Smooth muscle cell (in vitro differentiated cells): Measurements from ENCODE around the gene LARGE2. TPM values are rescaled to one million over a fixed set of nuclear protein-coding genes. Genes with fewer than 3 reads are reported as not detected.
A peak's percentile ranks its signal among the peaks of the same experiment; 100 is the strongest.

Experiments
- DNase-seq: peaks from one replicate; lab custom pipeline; 2025; ENCODE audit not compliant: unreplicated experiment; lab: John Stamatoyannopoulos, UW
- H2AFZ ChIP-seq: fragments of 200-600 bp; sonication (generic); 2 replicates; pipeline ENCODE4 v1.6.0; 2016; ENCODE audit warnings: antibody characterized with exemption, low read depth, mild to moderate bottlenecking
- H3F3A ChIP-seq: fragments of 200-600 bp; sonication (generic); 2 replicates; pipeline ENCODE4 v1.6.0; 2017; ENCODE audit warnings: antibody characterized with exemption, low read depth
- H3K27ac ChIP-seq: fragments of 200-600 bp; sonication (generic); 2 replicates; pipeline ENCODE4 v1.5.1; 2016; ENCODE audit warnings: low read depth, mild to moderate bottlenecking
- H3K27me3 ChIP-seq: fragments of 200-600 bp; sonication (generic); 2 replicates; pipeline ENCODE4 v1.6.1; 2016; ENCODE audit warnings: low read depth, mild to moderate bottlenecking
- H3K36me3 ChIP-seq: fragments of 200-600 bp; sonication (generic); 2 replicates; pipeline ENCODE4 v1.5.1; 2016; ENCODE audit warnings: low read depth
- H3K4me1 ChIP-seq: fragments of 200-600 bp; sonication (generic); 2 replicates; pipeline ENCODE4 v1.5.1; 2016; ENCODE audit warnings: low read depth
- H3K4me2 ChIP-seq: fragments of 200-600 bp; sonication (generic); 2 replicates; pipeline ENCODE4 v1.6.0; 2016; ENCODE audit warnings: mild to moderate bottlenecking
- H3K4me3 ChIP-seq: fragments of 200-600 bp; sonication (generic); 2 replicates; pipeline ENCODE4 v1.5.1; 2016; ENCODE audit warnings: mild to moderate bottlenecking
- H3K79me2 ChIP-seq: fragments of 200-600 bp; sonication (generic); 2 replicates; pipeline ENCODE4 v1.6.0; 2016; ENCODE audit warnings: low read depth, mild to moderate bottlenecking
- H3K9ac ChIP-seq: fragments of 200-600 bp; sonication (generic); 2 replicates; pipeline ENCODE4 v1.6.0; 2016; ENCODE audit warnings: low read depth
- H3K9me3 ChIP-seq: fragments of 200-600 bp; sonication (generic); replicated peaks from 2 replicates; pipeline ENCODE4 v1.5.1; 2016; ENCODE audit warnings: low read depth
- H4K20me1 ChIP-seq: fragments of 200-600 bp; sonication (generic); 2 replicates; pipeline ENCODE4 v1.6.0; 2016; ENCODE audit warnings: low read depth
- WGBS: methylation state at CpG from one replicate; pipeline ENCODE4 v1.1.7; 2016; ENCODE audit warnings: low lambda C conversion rate; 5-methylcytosine and 5-hydroxymethylcytosine counted together
- polyA plus RNA-seq: library from polyadenylated mRNA; unstranded; fragments of >200 nt; fragmentation: Nextera tagmentation; extraction: Ambion mirVana; gene quantifications from 2 replicates; pipeline ENCODE4 v1.2.1, GENCODE V29; 2016
- total RNA-seq: library from RNA; depleted of rRNA; stranded (reverse); fragments of >200 nt; gene quantifications from 2 replicates; pipeline ENCODE4 v1.2.3, GENCODE V29; 2014
- TF ChIP-seq, protein P1 (sequence below): fragments of 200-600 bp; sonication (generic); IDR thresholded peaks from 2 replicates; pipeline ENCODE4 v1.5.1; 2017; ENCODE audit warnings: borderline replicate concordance, mild to moderate bottlenecking, antibody characterized with exemption; ENCODE audit not compliant: insufficient read depth, poor library complexity, severe bottlenecking

Gene LARGE2
- total and polyA plus RNA-seq, 2 experiments from 2014 or later: 0.40 to 0.46 TPM

DNA sequence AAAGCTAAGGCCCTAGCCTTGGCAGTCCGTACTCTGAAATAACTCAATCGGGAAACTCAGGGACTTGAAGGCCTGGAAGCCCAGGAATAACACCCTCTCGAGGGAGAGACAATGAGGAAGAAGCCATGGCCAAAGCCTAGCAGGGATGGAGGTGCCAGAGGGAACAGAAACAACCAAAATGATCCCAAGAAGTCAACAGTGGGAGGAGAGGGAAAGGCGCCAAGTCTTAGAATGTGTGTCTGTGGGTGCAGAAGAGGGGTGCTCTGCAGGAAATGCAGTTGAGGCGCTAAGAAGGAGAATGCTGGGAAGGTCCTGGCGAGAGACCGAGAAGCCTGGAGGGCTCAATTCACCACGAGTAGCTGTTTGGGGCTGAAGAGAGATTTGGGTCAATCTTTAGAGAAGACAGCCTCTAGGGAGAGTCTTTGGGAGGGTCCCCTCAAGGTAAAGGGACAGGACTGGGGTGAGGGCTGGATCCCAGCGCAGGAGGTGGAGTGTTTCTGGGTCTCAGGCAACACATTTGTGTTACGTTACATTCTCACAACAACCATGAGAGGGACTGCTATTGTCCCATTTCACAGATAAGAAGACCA, 37.8 kb upstream of the LARGE2 start:
- H3K9me3 ChIP-seq: no peaks in the 10 kb centered on the region
- DNase-seq: no peak
- peak overlapping the region; percentile 74 for H3K4me2 ChIP-seq

DNA sequence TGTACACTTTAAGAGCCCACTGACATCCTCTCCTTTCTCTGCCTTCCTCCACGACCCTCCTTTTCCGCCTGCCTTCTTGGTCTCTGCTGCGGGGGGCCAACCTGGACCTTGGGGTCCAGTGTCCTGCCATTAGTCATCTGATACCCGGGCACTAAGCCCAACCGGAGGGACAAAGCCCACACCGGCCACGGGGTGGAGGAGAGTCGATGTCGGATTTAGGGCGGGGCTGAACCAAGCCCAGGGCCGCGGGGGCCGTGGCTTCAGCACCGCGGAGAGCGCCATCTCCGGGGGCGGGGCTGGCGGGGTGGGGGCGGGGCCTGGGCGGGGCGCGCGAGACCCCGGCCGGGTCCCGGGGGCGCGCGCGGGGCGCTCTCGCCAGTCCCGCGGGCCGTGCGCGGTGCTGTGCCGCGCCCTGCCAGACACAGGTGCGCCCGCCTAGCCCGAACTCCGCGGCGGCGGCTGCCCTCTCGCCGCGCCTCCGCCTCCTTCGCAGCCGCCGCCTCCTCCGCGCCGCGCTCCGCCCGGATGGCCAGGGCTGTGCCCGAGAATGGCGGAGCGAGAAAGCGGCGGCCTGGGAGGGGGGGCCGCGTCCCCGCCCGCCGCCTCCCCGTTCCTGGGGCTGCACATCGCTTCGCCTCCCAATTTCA, 37.1 kb upstream of the LARGE2 start, which contains the start of gene MAPK8IP1:
Gene MAPK8IP1, plus strand, starts transcription at position 378 of the 647 bp plus-strand sequence. Its CDS starts 170 bp downstream, at position 548.
- Histone ChIP-seq H4K20me1 (peaks cover 43% of the 10 kb centered on the region), H3K79me2 (no peaks in the 10 kb centered on the region), H2AFZ (no peak within 1 kb of the TSS), H3F3A (no peaks in the 10 kb centered on the region), H3K27me3 (peaks cover 12% of the 10 kb centered on the region), H3K4me1 (no peaks in the 10 kb centered on the region), H3K4me2 (peak within 1 kb of the TSS; percentile 90), H3K9me3 (no peaks in the 10 kb centered on the region), H3K4me3 (peak within 1 kb of the TSS; percentile 50), H3K27ac (no peak within 1 kb of the TSS), H3K9ac (no peak within 1 kb of the TSS), H3K36me3 (no peaks in the 10 kb centered on the region)
- TF ChIP-seq, protein P1, sequence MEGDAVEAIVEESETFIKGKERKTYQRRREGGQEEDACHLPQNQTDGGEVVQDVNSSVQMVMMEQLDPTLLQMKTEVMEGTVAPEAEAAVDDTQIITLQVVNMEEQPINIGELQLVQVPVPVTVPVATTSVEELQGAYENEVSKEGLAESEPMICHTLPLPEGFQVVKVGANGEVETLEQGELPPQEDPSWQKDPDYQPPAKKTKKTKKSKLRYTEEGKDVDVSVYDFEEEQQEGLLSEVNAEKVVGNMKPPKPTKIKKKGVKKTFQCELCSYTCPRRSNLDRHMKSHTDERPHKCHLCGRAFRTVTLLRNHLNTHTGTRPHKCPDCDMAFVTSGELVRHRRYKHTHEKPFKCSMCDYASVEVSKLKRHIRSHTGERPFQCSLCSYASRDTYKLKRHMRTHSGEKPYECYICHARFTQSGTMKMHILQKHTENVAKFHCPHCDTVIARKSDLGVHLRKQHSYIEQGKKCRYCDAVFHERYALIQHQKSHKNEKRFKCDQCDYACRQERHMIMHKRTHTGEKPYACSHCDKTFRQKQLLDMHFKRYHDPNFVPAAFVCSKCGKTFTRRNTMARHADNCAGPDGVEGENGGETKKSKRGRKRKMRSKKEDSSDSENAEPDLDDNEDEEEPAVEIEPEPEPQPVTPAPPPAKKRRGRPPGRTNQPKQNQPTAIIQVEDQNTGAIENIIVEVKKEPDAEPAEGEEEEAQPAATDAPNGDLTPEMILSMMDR: no peak
- WGBS: 3% methylated on average over 42 of the region's 73 CpGs
- DNase-seq: peak; percentile 13

More for the DNA sequence above, 37.8 kb upstream of the LARGE2 start:
- Histone ChIP-seq H3K27me3 (peaks cover 12% of the 10 kb centered on the region), H3K36me3 (no peaks in the 10 kb centered on the region), H3K27ac (no peak overlapping the region), H3K79me2 (no peaks in the 10 kb centered on the region), H3K4me1 (no peaks in the 10 kb centered on the region), H4K20me1 (peaks cover 50% of the 10 kb centered on the region), H3F3A (no peaks in the 10 kb centered on the region), H3K9ac (no peak overlapping the region), H2AFZ (no peak overlapping the region), H3K4me3 (no peak overlapping the region)
- WGBS: 85% methylated on average over 10 of the region's 10 CpGs
- TF ChIP-seq, protein P1: no peak

GRCh38 chr11:45885921-45886721, 36.3 kb upstream of the LARGE2 start:
- no peak overlapping the region for H3K9ac ChIP-seq
- no peak for DNase-seq
- H3K79me2 ChIP-seq: no peaks in the 10 kb centered on the region
- no peaks in the 10 kb centered on the region for H3K4me1 ChIP-seq
- H3K36me3 ChIP-seq: no peaks in the 10 kb centered on the region
- H3K9me3 ChIP-seq: no peaks in the 10 kb centered on the region
- no peak overlapping the region for H3K27ac ChIP-seq
- WGBS: 17% methylated on average over 40 of the region's 43 CpGs
- peaks cover 38% of the 10 kb centered on the region for H4K20me1 ChIP-seq
- peak overlapping the region; percentile 50 for H3K4me3 ChIP-seq
- H3K27me3 ChIP-seq: peaks cover 12% of the 10 kb centered on the region
- TF ChIP-seq, protein P1: no peak
- H2AFZ ChIP-seq: no peak overlapping the region
- H3K4me2 ChIP-seq: peak overlapping the region; percentile 90
- H3F3A ChIP-seq: no peaks in the 10 kb centered on the region
